Measurements from ENCODE around the gene ZYX.

Gene ZYX

GRCh38 chr7:143396625-143397556, 15.7 kb downstream of the ZYX start:
- Histone ChIP-seq H3K4me1 (ENCODE audit: insufficient read depth, poor library complexity, severe bottlenecking) (no peaks in the 10 kb centered on the region), H3K27ac (ENCODE audit: poor library complexity, severe bottlenecking) (no peak overlapping the region), H3K27me3 (ENCODE audit: insufficient read depth, poor library complexity, severe bottlenecking) (no peaks in the 10 kb centered on the region), H3K36me3 (ENCODE audit: low read depth) (peaks cover 82% of the 10 kb centered on the region), H3K9me3 (ENCODE audit: severe bottlenecking) (no peaks in the 10 kb centered on the region), H3K4me3 (ENCODE audit: severe bottlenecking) (no peak overlapping the region)
- ATAC-seq (ENCODE audit: low read depth) (no peak), DNase-seq (ENCODE audit: low spot score) (no peak)
- no peak for TF ChIP-seq CTCF (IDR thresholded peaks at IDR 0.05; ENCODE audit: poor library complexity, severe bottlenecking)

GRCh38 chr7:143397710-143398530, 16.8 kb downstream of the ZYX start:
- no peaks in the 10 kb centered on the region for H3K4me1 ChIP-seq (ENCODE audit: insufficient read depth, poor library complexity, severe bottlenecking)
- DNase-seq (ENCODE audit: low spot score) (no peak), ATAC-seq (ENCODE audit: low read depth) (no peak)
- peaks cover 72% of the 10 kb centered on the region for H3K36me3 ChIP-seq (ENCODE audit: low read depth)
- H3K27ac ChIP-seq (ENCODE audit: poor library complexity, severe bottlenecking) = no peak overlapping the region
- no peaks in the 10 kb centered on the region for H3K9me3 ChIP-seq (ENCODE audit: severe bottlenecking)
- H3K4me3 ChIP-seq (ENCODE audit: severe bottlenecking) = no peak overlapping the region
- no peaks in the 10 kb centered on the region for H3K27me3 ChIP-seq (ENCODE audit: insufficient read depth, poor library complexity, severe bottlenecking)
- TF ChIP-seq CTCF (IDR thresholded peaks at IDR 0.05; ENCODE audit: poor library complexity, severe bottlenecking) = no peak

- peaks cover 68% of the 10 kb centered on the region for H3K36me3 ChIP-seq (ENCODE audit: low read depth)
- TF ChIP-seq CTCF (IDR thresholded peaks at IDR 0.05; ENCODE audit: poor library complexity, severe bottlenecking) = no peak
- no peak overlapping the region for H3K4me3 ChIP-seq (ENCODE audit: severe bottlenecking)
- no peak overlapping the region for H3K27ac ChIP-seq (ENCODE audit: poor library complexity, severe bottlenecking)
- H3K9me3 ChIP-seq (ENCODE audit: severe bottlenecking) = no peaks in the 10 kb centered on the region
- ATAC-seq (ENCODE audit: low read depth) (no peak), DNase-seq (ENCODE audit: low spot score) (no peak)
- H3K4me1 ChIP-seq (ENCODE audit: insufficient read depth, poor library complexity, severe bottlenecking) = no peaks in the 10 kb centered on the region
- H3K27me3 ChIP-seq (ENCODE audit: insufficient read depth, poor library complexity, severe bottlenecking) = no peaks in the 10 kb centered on the region
Measured at GRCh38 chr7:143398616-143399015, 17.5 kb downstream of the ZYX start.

GRCh38 chr7:143399151-143399550, 18.0 kb downstream of the ZYX start:
- no peak for DNase-seq (ENCODE audit: low spot score)
- Histone ChIP-seq H3K9me3 (ENCODE audit: severe bottlenecking) (no peaks in the 10 kb centered on the region), H3K36me3 (ENCODE audit: low read depth) (peaks cover 65% of the 10 kb centered on the region), H3K4me3 (ENCODE audit: severe bottlenecking) (no peak overlapping the region), H3K4me1 (ENCODE audit: insufficient read depth, poor library complexity, severe bottlenecking) (no peaks in the 10 kb centered on the region), H3K27ac (ENCODE audit: poor library complexity, severe bottlenecking) (no peak overlapping the region), H3K27me3 (ENCODE audit: insufficient read depth, poor library complexity, severe bottlenecking) (no peaks in the 10 kb centered on the region)
- no peak for ATAC-seq (ENCODE audit: low read depth)
- TF ChIP-seq CTCF (IDR thresholded peaks at IDR 0.05; ENCODE audit: poor library complexity, severe bottlenecking) = no peak

Data from RWPE2 (cell line).